Omental fat pad (tissue), 4 donors: ENCODE results near the gene EPG5. TPM values are rescaled to one million over a fixed set of nuclear protein-coding genes. Genes with fewer than 3 reads are reported as not detected.

Source experiments
- ATAC-seq: fragments of 150-250 bp; one replicate; pipeline ENCODE4 v1.9.1; 2016; ENCODE audit warnings: mild to moderate bottlenecking, moderate library complexity; ENCODE audit not compliant: low FRiP score
- DNase-seq: peaks from one replicate; pipeline ENCODE4 v3.0.0-alpha.2; 2019; ENCODE audit warnings: low spot score
- CTCF ChIP-seq, 3 donors: fragments of 450-650 bp; IDR thresholded peaks; one replicate each; pipeline ENCODE4 v1.5.1; 2016 to 2017; ENCODE audit warnings: antibody characterized with exemption in 3 of 3, mild to moderate bottlenecking in 3 of 3, moderate library complexity in 2 of 3
- total RNA-seq, 4 donors: library from RNA; depleted of rRNA; stranded (reverse); fragments of >200 nt; gene quantifications; one replicate each; pipeline ENCODE4 v1.1.0, GENCODE V29; 2016

Gene EPG5
- total RNA-seq, 4 donors from 2014 or later, result 24.9 to 43.7 (median 26.2) TPM

GRCh38 chr18:45958730-45959129 lies 8.4 kb downstream of the EPG5 start:
- DNase-seq, result no peak
- TF ChIP-seq CTCF (IDR thresholded peaks at IDR 0.05), result no peak
- ATAC-seq, result no peak

GRCh38 chr18:45958027-45958426 lies 9.1 kb downstream of the EPG5 start:
- TF ChIP-seq CTCF (IDR thresholded peaks at IDR 0.05), result no peak
- DNase-seq, result no peak
- no peak for ATAC-seq

GRCh38 chr18:45957100-45957499 lies 10.0 kb downstream of the EPG5 start:
- TF ChIP-seq CTCF (IDR thresholded peaks at IDR 0.05), result no peak
- DNase-seq (no peak), ATAC-seq (no peak)

- TF ChIP-seq CTCF (IDR thresholded peaks at IDR 0.05), result no peak
- ATAC-seq (peak; percentile 85), DNase-seq (no peak)
Observed at GRCh38 chr18:45954070-45954934, 12.8 kb downstream of the EPG5 start.

- DNase-seq, result peak; percentile 40
- ATAC-seq, result peak; percentile 73
- TF ChIP-seq CTCF (IDR thresholded peaks at IDR 0.05), result no peak
Observed at GRCh38 chr18:45951016-45951714, 16.0 kb downstream of the EPG5 start.

GRCh38 chr18:45945669-45946068 lies 21.5 kb downstream of the EPG5 start:
- DNase-seq, result no peak
- TF ChIP-seq CTCF (IDR thresholded peaks at IDR 0.05), result no peak
- no peak for ATAC-seq
